Measurements from ENCODE around the gene SPRED1.

DNA sequence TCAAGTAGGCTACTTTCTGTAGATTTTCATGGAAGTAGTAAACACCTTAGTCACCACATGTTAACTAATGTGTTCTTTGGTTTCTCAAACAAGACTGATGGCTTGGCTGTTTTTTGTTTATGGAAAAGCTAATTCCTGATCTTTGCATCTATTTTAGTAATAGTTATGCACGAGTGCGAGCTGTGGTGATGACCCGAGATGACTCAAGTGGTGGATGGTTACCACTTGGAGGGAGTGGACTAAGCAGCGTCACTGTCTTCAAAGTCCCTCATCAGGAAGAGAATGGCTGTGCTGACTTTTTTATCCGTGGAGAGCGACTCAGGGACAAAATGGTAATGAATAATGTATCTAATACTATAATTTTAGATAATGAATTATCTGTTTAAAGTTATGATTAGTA, 46.6 kb downstream of the SPRED1 start:
- no peak for TF ChIP-seq EZH2 (IDR thresholded peaks at IDR 0.05; ENCODE audit: borderline replicate concordance, insufficient read depth, low read depth, low read length, poor library complexity, severe bottlenecking)
- TF ChIP-seq, protein P1, sequence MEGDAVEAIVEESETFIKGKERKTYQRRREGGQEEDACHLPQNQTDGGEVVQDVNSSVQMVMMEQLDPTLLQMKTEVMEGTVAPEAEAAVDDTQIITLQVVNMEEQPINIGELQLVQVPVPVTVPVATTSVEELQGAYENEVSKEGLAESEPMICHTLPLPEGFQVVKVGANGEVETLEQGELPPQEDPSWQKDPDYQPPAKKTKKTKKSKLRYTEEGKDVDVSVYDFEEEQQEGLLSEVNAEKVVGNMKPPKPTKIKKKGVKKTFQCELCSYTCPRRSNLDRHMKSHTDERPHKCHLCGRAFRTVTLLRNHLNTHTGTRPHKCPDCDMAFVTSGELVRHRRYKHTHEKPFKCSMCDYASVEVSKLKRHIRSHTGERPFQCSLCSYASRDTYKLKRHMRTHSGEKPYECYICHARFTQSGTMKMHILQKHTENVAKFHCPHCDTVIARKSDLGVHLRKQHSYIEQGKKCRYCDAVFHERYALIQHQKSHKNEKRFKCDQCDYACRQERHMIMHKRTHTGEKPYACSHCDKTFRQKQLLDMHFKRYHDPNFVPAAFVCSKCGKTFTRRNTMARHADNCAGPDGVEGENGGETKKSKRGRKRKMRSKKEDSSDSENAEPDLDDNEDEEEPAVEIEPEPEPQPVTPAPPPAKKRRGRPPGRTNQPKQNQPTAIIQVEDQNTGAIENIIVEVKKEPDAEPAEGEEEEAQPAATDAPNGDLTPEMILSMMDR (IDR thresholded peaks at IDR 0.05): no peak
